GM21576 (cell line): Measurements from ENCODE around the gene SCCPDH.

Source experiments
- ATAC-seq: cut with Tn5 transposase; IDR thresholded peaks from one replicate; pipeline ENCODE4 v1.9.1; 2021; ENCODE audit warnings: mild to moderate bottlenecking, moderate library complexity; ENCODE audit not compliant: unreplicated experiment

The SCCPDH gene

GRCh38 chr1:246784621-246785493 lies 60.6 kb downstream of the SCCPDH start:
- ATAC-seq = no peak

GRCh38 chr1:246785494-246786111 lies 61.4 kb downstream of the SCCPDH start:
- ATAC-seq = no peak

GRCh38 chr1:246786606-246787238 lies 62.5 kb downstream of the SCCPDH start:
- ATAC-seq = no peak

GRCh38 chr1:246787781-246788513 lies 63.7 kb downstream of the SCCPDH start:
- ATAC-seq = no peak

GRCh38 chr1:246788895-246789338 lies 64.7 kb downstream of the SCCPDH start:
- no peak for ATAC-seq

GRCh38 chr1:246789454-246790339 lies 65.5 kb downstream of the SCCPDH start:
- ATAC-seq = no peak

- no peak for ATAC-seq
Measured at GRCh38 chr1:246790364-246790763, 66.2 kb downstream of the SCCPDH start.

- no peak for ATAC-seq
Measured at GRCh38 chr1:246790833-246791232, 66.6 kb downstream of the SCCPDH start.

- no peak for ATAC-seq
Measured at GRCh38 chr1:246791303-246791918, 67.2 kb downstream of the SCCPDH start.

- no peak for ATAC-seq
Measured at GRCh38 chr1:246792603-246793002, 68.4 kb downstream of the SCCPDH start.

- no peak for ATAC-seq
Measured at GRCh38 chr1:246793356-246793896, 69.2 kb downstream of the SCCPDH start.

GRCh38 chr1:246794048-246794827 lies 70.0 kb downstream of the SCCPDH start:
- ATAC-seq = no peak

GRCh38 chr1:246794828-246795671 lies 70.8 kb downstream of the SCCPDH start:
- no peak for ATAC-seq

- ATAC-seq = no peak
Measured at GRCh38 chr1:246795906-246796694, 71.9 kb downstream of the SCCPDH start.

- no peak for ATAC-seq
Measured at GRCh38 chr1:246797157-246797556, 72.9 kb downstream of the SCCPDH start.

- ATAC-seq = no peak
Measured at GRCh38 chr1:246797597-246797996, 73.4 kb downstream of the SCCPDH start.

GRCh38 chr1:246798107-246798506 lies 73.9 kb downstream of the SCCPDH start:
- no peak for ATAC-seq
